Measurements from ENCODE around the gene CLIP3.
"Not testable (repeated sequence)": the region's sequence is repeated elsewhere in the genome, so short reads cannot be mapped to it uniquely, and the experiment has no call there.

Gene CLIP3

GRCh38 chr19:36047835-36048234 is 15.2 kb upstream of the CLIP3 start:
- no peak for DNase-seq (ENCODE audit: low spot score)

GRCh38 chr19:36046443-36047050 is 13.9 kb upstream of the CLIP3 start:
- DNase-seq (ENCODE audit: low spot score), result no peak

GRCh38 chr19:36043952-36044351 is 11.3 kb upstream of the CLIP3 start:
- DNase-seq (ENCODE audit: low spot score), result no peak

- no peak for DNase-seq (ENCODE audit: low spot score)
Measured at GRCh38 chr19:36041831-36042230, 9.2 kb upstream of the CLIP3 start.

GRCh38 chr19:36041092-36041491 is 8.4 kb upstream of the CLIP3 start:
- not testable (repeated sequence) for DNase-seq (ENCODE audit: low spot score)

DNA sequence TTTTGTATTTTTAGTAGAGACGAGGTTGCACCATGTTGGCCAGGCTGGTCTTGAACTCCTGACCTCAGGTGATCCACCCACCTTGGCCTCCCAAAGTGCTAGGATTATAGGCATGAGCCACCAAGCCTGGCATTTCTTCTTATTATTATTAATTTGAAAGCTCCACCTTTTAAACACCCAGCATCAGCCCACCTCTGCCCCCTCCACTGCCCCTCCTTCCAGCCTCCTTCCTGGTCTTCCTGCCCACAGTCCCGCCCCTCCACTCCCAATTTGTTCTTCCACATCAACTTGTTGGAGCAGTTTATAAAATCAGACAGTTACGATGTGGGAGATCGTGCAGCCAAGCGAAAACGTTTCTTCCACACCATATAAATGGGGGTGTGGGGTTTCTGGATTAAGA is 7.8 kb upstream of the CLIP3 start:
- no peak for DNase-seq (ENCODE audit: low spot score)

- DNase-seq (ENCODE audit: low spot score), result no peak
Measured at GRCh38 chr19:36031308-36031707, 1.4 kb downstream of the CLIP3 start.

- DNase-seq (ENCODE audit: low spot score), result no peak
Measured at GRCh38 chr19:36030264-36031148, 2.2 kb downstream of the CLIP3 start.

DNA sequence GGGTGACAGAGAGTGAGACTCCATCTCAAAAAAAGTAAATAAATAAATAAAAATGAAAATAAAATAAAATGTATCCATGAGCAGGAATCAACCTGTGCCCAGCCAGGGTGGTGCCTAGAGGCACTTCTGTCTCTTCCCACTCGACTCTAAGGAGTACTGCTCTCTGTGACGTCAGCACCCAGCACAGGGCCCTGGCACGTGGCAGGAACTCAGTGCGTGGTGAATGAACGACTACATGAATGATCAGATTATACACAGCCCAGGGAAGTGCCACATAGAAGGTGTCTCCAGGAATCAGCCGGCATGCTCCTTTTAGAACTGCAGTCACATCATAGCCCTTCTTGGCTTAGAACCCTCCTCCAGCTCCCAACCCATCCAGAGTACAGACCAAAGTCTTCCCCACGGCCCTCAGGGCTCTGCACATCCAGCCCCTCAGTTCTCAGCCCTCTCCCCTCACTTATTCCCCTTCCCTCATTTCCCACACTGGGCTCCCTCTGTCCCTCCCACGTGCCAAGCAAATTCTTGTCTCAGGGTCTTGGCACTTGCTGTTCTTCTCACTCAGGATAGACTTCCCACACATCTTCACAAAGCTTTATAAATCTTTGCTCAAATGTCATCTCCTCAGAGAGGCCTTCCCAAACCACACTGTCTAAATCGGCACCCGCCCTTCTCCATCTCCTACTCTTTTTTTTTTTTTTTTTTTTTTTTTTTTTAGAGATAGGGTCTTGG is 4.2 kb downstream of the CLIP3 start:
- DNase-seq (ENCODE audit: low spot score), result no peak

GRCh38 chr19:36027696-36028095 is 5.0 kb downstream of the CLIP3 start:
- no peak for DNase-seq (ENCODE audit: low spot score)

DNA sequence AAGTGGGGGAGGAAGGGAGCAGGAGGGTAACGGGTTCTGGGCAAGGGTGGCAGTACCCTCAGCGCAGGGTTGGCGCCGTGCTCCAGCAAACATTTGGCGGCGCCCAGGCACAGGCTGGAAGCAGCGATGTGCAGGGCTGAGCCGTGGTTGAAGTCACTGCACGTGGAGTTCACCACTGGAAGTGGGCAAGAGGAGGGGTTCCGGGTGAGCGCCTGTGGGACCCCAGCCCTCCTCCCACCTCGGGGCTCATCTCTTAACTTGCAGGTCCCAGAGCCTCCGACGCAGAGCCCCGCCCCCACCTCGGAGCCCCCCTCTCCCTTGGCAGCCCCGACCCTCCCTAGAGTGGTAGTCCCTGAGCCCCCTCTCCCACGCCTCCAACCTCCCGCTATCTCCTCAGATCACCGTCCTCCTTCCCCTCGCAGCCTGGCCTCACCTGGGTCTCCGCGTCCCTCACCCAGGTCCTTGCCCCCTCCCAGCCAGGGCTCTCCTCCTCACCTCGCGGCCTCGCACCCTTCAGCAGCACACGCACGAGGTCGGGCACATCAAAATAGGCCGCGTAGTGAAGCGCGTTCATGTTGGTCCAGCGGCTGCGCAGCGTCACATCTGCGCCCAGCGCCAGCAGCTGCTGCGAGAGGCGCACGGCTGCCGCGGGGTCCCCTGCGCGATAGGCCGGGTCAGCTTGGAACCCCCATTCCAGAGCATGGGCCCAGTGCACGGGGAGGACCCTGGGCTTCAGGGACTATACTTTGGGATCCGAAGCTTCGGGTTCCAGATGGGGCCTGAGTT is 6.4 kb downstream of the CLIP3 start:
- DNase-seq (ENCODE audit: low spot score), result no peak

- no peak for DNase-seq (ENCODE audit: low spot score)
Measured at GRCh38 chr19:36025541-36025940, 7.1 kb downstream of the CLIP3 start.

- DNase-seq (ENCODE audit: low spot score), result no peak
Measured at GRCh38 chr19:36023432-36023831, 9.2 kb downstream of the CLIP3 start.

DNA sequence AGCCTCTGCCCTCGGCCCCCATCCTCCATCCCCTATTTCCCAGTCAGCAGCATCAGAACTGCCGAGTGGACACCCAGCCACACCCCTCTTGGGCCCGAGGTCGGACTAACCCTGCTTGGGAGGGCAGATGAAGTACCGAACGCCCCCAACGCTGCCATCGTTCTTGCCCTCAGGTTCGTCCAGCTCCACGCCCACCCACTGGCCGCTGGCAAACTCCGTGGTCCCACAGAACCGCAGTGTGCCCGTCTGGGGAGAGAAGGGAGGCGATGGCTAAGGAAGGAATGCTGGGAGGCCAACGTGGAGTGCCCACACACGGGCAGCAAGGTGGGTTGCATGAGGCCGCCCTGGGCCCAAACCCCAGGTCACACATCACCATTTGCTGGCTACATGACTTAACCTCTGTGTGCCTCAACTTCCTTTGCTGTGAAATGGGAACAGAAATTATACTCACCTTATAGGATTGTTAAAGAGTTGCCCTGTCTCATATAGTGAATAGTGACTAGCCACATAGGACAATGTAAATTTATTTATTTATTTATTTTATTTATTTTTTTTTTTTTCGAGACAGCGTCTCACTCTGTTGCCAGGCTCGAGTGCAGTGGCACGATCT is 13.5 kb downstream of the CLIP3 start:
- no peak for DNase-seq (ENCODE audit: low spot score)

DNA sequence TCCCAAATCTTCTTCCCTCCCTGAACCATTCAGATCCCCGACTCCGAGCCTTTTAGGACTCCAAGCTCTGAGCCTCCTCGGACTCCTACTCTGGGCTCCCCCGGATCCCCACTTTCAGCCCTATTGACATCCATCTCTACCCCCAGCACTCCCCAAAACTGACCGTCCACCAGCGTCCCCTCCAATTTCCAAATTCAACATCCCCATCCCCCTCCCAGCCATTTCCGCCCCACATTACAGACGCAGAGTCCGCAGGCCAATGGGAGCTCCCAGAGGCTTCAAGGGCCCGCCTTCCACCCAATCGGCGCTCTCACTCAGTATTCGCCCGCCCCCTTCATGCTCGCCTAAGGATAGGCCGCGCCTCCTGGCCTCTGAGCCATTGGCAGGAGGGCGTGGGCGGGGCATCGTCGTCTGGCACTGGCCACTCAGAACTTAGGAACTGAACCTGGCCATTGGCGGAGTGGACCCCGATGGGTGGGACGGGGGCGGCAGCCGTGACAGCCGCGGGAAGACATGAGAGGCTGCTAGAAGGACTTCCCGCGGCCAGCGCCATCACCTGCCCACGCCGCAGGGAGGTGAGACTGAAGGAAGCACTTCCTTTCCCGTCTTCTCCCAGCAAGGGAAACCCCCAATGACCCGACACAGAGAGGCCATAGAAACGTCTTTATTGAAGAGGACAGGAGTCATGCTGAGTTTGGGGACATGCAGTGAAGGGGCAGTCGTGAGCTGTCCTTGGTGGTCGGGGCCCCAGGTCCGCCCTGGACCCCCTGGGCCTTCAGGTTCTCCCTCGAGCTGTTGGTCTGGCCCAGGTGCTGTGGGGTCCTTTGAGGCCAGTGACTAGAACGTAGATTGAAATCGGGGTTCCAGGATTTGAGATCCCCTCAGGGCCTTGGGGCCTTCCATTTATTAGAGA is 18.4 kb downstream of the CLIP3 start, which contains the start of gene ALKBH6:
Gene ALKBH6, minus strand, starts transcription at position 202 of the 913 bp plus-strand sequence. CDS start 816 bp downstream, outside the sequence.
- peak; percentile 98 for DNase-seq (ENCODE audit: low spot score)

DNA sequence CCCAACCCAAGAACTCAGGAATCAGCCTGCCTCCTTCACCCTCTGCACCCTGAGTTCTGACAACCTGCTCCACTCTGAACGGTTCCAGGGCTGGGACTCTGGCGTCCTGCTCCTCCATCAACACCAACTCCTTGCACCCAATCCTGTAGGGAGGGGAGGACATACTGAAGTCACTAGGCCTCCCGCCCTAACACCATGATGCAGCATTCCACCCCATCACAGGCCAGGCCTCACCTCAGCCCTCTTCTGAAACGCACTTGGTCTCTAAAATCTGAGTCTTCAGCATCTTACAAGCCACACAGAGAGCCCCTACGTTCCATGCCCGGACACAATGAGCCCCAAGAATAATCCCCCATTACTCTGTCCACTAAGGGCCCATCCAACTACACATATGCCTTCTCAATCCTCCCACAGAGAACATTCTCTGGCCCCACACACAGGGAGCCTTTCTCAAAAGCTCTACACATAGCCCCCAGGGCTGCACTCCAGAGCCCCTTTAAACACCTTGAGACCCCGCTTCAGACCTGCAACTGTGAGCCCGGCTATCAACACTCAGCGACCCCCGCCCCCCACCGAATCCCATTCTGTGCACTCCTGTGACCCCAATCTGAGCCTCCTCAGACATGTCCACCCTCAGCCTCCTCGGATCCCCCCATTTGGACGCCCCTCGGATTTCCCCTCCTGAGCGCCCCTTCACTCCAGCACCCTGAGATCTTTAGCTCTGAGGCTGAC is 19.2 kb downstream of the CLIP3 start:
- peak; percentile 58 for DNase-seq (ENCODE audit: low spot score)

- DNase-seq (ENCODE audit: low spot score), result no peak
Measured at GRCh38 chr19:36010402-36010801, 22.3 kb downstream of the CLIP3 start.

DNA sequence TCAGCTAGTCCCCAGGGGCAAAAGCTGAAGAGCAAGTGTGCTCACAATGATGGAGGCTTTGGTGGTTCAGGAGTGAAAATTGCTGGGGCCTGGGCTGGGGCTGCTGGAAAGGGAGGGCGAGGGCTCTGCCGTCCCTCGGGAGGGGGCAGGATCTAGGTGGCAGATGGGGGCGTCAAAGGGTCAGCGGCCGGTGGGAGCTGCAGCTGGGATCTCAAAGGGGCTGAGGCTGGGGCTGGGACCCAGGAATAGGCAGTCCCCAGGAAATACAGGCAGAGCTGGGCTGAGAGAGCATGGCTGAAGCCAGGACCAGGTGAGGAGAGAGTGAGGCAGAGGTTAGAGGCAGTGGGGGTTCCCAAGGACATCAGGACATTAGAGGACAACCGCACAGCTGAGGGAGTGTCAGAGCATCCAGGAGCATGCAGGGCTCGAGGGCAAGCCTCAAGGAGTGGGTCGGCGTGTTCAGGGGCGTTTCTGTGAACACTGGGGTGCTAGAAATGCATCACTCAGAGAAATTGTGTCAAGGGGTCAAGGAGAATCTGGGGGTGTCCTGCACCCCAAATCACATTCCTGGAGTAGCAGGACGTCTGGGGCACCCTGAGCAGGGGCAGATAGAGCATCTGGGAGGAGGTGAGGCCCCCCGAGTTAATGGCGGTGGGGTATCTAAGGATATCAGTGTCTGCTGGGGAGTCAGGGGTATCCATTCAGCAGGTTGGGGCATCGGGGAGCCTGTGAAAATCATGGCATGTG is 22.9 kb downstream of the CLIP3 start:
- no peak for DNase-seq (ENCODE audit: low spot score)

DNA sequence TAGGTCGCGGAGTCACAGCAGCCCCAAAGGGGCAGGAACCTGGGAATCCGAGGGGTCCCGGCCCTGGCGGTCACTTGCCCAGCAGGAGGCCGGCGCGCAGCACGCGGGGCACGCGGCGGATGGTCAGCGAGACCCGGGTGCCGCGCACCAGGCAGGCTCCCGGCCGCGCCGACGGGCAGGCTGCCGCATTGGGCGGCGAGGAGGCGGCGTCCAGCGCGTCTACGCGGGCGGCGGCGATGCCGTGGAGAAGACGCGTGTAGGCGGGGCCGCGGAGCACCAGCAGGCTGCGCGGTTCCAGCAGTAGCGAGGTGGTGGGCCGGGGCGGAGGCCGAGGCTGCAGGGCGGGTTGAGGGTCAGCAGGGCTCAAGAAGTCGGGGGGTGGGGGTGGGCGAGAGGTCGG is 23.5 kb downstream of the CLIP3 start:
- DNase-seq (ENCODE audit: low spot score), result no peak

Measured in hematopoietic multipotent progenitor cell treated with erythropoietin and hydrocortisone succinate and interleukin-3 and kit ligand, for 17 days (in vitro differentiated cells).